Panc1 (cell line): ENCODE measurements around the gene CAMK1D.

Source experiments
- CTCF ChIP-seq: fragments of 450-650 bp; IDR thresholded peaks from 2 replicates; pipeline ENCODE4 v1.5.1; 2017; ENCODE audit warnings: mild to moderate bottlenecking
- REST ChIP-seq, 2 experiments: IDR thresholded peaks; 2 replicates each; pipeline ENCODE4 v1.6.1; 2011 to 2012; ENCODE audit warnings: low read depth in 2 of 2, control low read depth in 1 of 2, low read length in 1 of 2, mild to moderate bottlenecking in 1 of 2, moderate library complexity in 1 of 2; ENCODE audit not compliant: insufficient read depth in 1 of 2

GRCh38 chr10:12777840-12778585 is 428.7 kb downstream of the CAMK1D start:
- no peak for TF ChIP-seq CTCF
- TF ChIP-seq REST (IDR thresholded peaks at IDR 0.05; ENCODE audit: insufficient read depth in 1 of 2, low read depth in 2 of 2, low read length in 1 of 2) = no peak
